Retinal pigment epithelial cell (primary cell): ENCODE data around the gene PGK1.
"Not testable (repeated sequence)": the region's sequence is repeated elsewhere in the genome, so short reads cannot be mapped to it uniquely, and the experiment has no call there.

Experiments
- DNase-seq: peaks from one replicate; pipeline ENCODE4 v3.0.0-alpha.2; 2010; ENCODE audit warnings: low read depth
- H3K4me3 ChIP-seq: 2 replicates; pipeline ENCODE4 v1.5.1; 2011; ENCODE audit warnings: mild to moderate bottlenecking, low read length, control low read depth, moderate library complexity
- CTCF ChIP-seq: conservative IDR thresholded peaks from 2 replicates; pipeline ENCODE4 v1.5.1; 2011; ENCODE audit warnings: low read depth, low read length, control low read depth, inconsistent platforms

PGK1 gene

GRCh38 chrX:78130396-78130795 is 26.3 kb downstream of the PGK1 start:
- DNase-seq, result no peak
- H3K4me3 ChIP-seq, result no peak overlapping the region
- no peak for TF ChIP-seq CTCF

- DNase-seq, result no peak
- no peak overlapping the region for H3K4me3 ChIP-seq
- TF ChIP-seq CTCF, result no peak
Measured at GRCh38 chrX:78131117-78131516, 27.1 kb downstream of the PGK1 start.

GRCh38 chrX:78133238-78133960 is 29.4 kb downstream of the PGK1 start:
- TF ChIP-seq CTCF, result no peak
- H3K4me3 ChIP-seq, result no peak overlapping the region
- no peak for DNase-seq

GRCh38 chrX:78139160-78140123 is 35.4 kb downstream of the PGK1 start, which contains the start of gene TAF9B:
TAF9B (minus strand) TSS chrX:78139650; CDS start chrX:78139611, 39 bp downstream.
- peak within 1 kb of the TSS; percentile 75 for H3K4me3 ChIP-seq
- TF ChIP-seq CTCF, result no peak
- peak; percentile 26 for DNase-seq

GRCh38 chrX:78140206-78140605 is 36.2 kb downstream of the PGK1 start:
- DNase-seq, result no peak
- TF ChIP-seq CTCF, result no peak
- peak overlapping the region; percentile 75 for H3K4me3 ChIP-seq

- not testable (repeated sequence) for DNase-seq, H3K4me3 ChIP-seq
Measured at GRCh38 chrX:78147002-78147540, 43.0 kb downstream of the PGK1 start.

GRCh38 chrX:78157373-78157772 is 53.3 kb downstream of the PGK1 start:
- not testable (repeated sequence) for DNase-seq

GRCh38 chrX:78157846-78158245 is 53.8 kb downstream of the PGK1 start:
- not testable (repeated sequence) for H3K4me3 ChIP-seq, DNase-seq

More at GRCh38 chrX:78157373-78157772, 53.3 kb downstream of the PGK1 start:
- not testable (repeated sequence) for H3K4me3 ChIP-seq

- not testable (repeated sequence) for DNase-seq
Measured at GRCh38 chrX:78160711-78161110, 56.7 kb downstream of the PGK1 start.

GRCh38 chrX:78163175-78163574 is 59.1 kb downstream of the PGK1 start:
- not testable (repeated sequence) for H3K4me3 ChIP-seq, DNase-seq

More at GRCh38 chrX:78160711-78161110, 56.7 kb downstream of the PGK1 start:
- H3K4me3 ChIP-seq, result not testable (repeated sequence)
